SH-SY5Y (cell line): ENCODE results near the gene MAML1.

Experiments
- GATA2 ChIP-seq: IDR thresholded peaks from 2 replicates; pipeline ENCODE4 v1.6.1; 2011; ENCODE audit warnings: mild to moderate bottlenecking, low read depth, low read length
- GATA3 ChIP-seq: IDR thresholded peaks from 2 replicates; pipeline ENCODE4 v1.6.1; 2011; ENCODE audit warnings: low read depth, mild to moderate bottlenecking, low read length, moderate library complexity

The MAML1 gene

GRCh38 chr5:179815491-179816249, 83.0 kb downstream of the MAML1 start:
- TF ChIP-seq GATA3 (no peak), GATA2 (no peak)

- TF ChIP-seq GATA2 (no peak), GATA3 (no peak)
Observed at GRCh38 chr5:179816401-179816795, 83.8 kb downstream of the MAML1 start.

- TF ChIP-seq GATA2 (no peak), GATA3 (no peak)
Observed at GRCh38 chr5:179816796-179817469, 84.3 kb downstream of the MAML1 start.

- TF ChIP-seq GATA2, result no peak
- no peak for TF ChIP-seq GATA3
Observed at GRCh38 chr5:179817470-179817840, 84.8 kb downstream of the MAML1 start.

- TF ChIP-seq GATA3 (no peak), GATA2 (no peak)
Observed at GRCh38 chr5:179817890-179818745, 85.5 kb downstream of the MAML1 start.

GRCh38 chr5:179818746-179819295, 86.2 kb downstream of the MAML1 start:
- TF ChIP-seq GATA2 (no peak), GATA3 (no peak)

GRCh38 chr5:179819296-179820126, 86.9 kb downstream of the MAML1 start:
- no peak for TF ChIP-seq GATA2
- no peak for TF ChIP-seq GATA3

GRCh38 chr5:179820127-179820482, 87.5 kb downstream of the MAML1 start:
- TF ChIP-seq GATA3, result no peak
- TF ChIP-seq GATA2, result no peak

GRCh38 chr5:179820483-179821297, 88.1 kb downstream of the MAML1 start, which contains the start of gene SQSTM1:
Gene SQSTM1 (plus strand): TSS chr5:179820905. CDS start chr5:179820937, 32 bp downstream.
- TF ChIP-seq GATA3 (no peak), GATA2 (no peak)

- TF ChIP-seq GATA2, result no peak
- TF ChIP-seq GATA3, result no peak
Observed at GRCh38 chr5:179821298-179822058, 88.9 kb downstream of the MAML1 start.

GRCh38 chr5:179822059-179822432, 89.4 kb downstream of the MAML1 start:
- TF ChIP-seq GATA3 (no peak), GATA2 (no peak)

- TF ChIP-seq GATA3 (no peak), GATA2 (no peak)
Observed at GRCh38 chr5:179822444-179822990, 89.9 kb downstream of the MAML1 start.
